HG03565 (cell line): ENCODE measurements around the gene AFF1.
"Not testable (repeated sequence)": the region's sequence is repeated elsewhere in the genome, so short reads cannot be mapped to it uniquely, and the experiment has no call there.

Experiments used
- ATAC-seq: cut with Tn5 transposase; IDR thresholded peaks from one replicate; pipeline ENCODE4 v1.9.1; 2021; ENCODE audit warnings: mild to moderate bottlenecking, moderate library complexity; ENCODE audit not compliant: unreplicated experiment

Gene AFF1

GRCh38 chr4:87128006-87128705 is 193.3 kb downstream of the AFF1 start:
- no peak for ATAC-seq

GRCh38 chr4:87129681-87130080 is 194.9 kb downstream of the AFF1 start:
- no peak for ATAC-seq

DNA sequence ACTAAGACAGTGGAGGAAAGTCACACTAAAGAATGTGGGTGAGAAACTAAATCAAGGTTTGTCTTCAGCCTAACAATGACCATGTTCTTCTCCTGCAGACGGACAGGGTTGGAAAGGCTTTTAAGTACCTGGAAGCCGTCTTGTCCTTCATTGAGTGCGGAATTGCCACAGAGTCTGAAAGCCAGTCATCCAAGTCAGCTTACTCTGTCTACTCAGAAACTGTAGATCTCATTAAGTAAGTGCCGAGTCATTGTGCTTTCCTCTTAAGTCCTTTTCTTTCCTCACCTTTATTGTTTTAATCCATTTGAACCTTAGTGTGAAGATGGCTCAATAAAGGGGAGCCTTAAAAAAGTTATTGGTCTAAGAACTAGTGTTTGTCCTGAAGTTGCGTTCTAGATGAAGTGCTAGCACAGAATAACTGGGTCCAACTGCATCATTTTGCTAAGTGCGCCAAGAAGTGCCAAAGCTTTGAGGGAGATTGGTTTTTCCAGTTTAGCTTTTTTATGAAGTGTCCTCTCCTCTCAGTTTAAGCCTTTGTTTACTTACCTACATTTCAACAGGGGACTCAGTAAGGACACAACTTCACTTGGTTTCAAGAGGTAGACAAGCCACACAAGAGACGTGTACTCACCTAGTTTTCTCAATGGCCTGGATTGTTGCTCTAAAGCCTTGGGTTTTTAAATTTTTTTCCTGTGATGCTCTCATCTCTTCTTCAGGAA is 196.3 kb downstream of the AFF1 start:
- no peak for ATAC-seq

DNA sequence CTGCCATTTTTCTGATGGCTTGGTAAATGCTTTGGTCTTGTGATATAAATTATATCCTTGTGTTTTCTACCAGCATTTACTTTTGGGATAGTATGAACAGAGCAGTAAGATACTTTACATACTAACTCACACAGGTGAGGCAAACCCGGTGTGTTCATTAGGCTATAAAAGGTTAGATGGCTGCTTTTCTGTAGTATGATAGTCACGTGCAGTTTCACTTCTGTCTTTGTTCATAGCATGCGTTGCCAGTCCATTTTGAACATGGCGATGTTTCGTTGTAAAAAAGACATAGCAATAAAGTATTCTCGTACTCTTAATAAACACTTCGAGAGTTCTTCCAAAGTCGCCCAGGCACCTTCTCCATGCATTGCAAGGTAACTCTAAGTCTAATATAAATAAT is 197.2 kb downstream of the AFF1 start:
- no peak for ATAC-seq

DNA sequence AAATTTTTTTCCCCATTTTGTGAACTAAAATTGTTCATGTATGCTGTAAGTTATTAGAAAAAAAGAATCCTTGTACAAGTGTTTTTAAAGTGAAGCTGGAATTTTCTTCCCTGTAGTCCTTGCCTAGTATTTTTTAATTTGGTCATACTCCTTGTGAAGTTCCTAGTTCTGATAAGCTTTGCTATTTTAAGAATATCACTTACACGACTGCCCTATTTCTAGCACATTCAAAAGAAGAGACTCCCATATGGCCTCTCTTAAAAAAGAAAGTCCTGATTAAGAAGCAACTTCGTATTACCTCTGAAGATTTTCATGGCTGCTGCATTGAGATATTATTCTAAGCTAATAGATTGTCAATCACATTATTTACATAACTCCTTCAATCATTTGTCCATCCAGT is 198.4 kb downstream of the AFF1 start:
- ATAC-seq = no peak

GRCh38 chr4:87134122-87134521 is 199.3 kb downstream of the AFF1 start:
- ATAC-seq = no peak

DNA sequence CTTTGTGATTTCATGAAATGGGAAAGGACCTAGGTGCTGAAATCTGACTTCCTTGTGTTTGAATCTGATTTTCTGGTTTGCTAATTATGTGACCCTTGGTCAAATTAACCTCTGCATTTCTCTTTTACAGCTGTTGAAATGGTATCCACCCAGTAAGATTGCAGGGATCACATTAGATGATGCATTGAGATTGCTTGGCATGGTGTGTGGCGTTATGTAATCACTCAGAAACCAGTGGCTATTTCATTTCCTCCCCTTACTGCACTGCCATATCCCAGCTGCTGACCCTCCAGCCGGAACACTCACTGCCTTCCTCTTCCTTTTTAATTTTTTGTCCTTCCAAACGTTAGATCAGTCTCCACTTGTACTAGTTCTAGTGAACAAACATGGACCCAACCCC is 206.6 kb downstream of the AFF1 start:
- ATAC-seq = no peak

GRCh38 chr4:87144356-87144755 is 209.5 kb downstream of the AFF1 start:
- no peak for ATAC-seq

DNA sequence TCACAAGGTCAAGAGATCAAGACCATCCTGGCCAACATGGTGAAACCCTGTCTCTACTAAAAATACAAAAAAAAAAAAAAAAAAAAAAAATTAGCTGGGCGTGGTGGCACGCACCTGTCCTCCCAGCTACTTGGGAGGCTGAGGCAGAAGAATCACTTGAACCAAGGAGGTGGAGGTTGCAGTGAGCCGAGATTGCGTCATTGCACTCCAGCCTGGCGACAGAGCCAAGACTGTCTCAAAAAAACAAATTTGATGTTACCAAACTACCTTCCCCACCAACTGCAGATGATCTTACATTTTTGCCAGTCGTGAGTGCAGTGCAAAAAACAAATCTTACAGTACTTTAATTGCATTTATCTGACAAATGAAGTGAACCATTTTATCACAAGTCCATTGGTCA is 211.1 kb downstream of the AFF1 start:
- not testable (repeated sequence) for ATAC-seq

DNA sequence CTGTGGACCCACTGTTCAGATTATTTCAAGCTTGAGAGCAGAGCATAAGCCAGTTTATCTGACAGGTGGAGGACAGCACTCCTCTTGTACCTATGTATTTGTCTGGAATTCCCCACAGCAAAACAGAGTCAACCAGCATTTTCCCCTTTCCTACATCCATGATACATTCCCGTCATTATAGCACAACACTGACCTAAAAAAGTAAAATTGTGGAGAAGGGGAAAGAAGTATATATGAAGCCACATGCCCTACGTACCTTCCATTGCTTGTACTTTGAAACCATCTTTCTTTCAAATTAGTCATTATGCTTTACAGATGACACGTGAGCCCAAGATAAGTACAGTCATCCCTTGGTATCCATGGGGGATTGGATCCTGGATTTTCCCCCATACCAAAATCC is 212.3 kb downstream of the AFF1 start:
- no peak for ATAC-seq

DNA sequence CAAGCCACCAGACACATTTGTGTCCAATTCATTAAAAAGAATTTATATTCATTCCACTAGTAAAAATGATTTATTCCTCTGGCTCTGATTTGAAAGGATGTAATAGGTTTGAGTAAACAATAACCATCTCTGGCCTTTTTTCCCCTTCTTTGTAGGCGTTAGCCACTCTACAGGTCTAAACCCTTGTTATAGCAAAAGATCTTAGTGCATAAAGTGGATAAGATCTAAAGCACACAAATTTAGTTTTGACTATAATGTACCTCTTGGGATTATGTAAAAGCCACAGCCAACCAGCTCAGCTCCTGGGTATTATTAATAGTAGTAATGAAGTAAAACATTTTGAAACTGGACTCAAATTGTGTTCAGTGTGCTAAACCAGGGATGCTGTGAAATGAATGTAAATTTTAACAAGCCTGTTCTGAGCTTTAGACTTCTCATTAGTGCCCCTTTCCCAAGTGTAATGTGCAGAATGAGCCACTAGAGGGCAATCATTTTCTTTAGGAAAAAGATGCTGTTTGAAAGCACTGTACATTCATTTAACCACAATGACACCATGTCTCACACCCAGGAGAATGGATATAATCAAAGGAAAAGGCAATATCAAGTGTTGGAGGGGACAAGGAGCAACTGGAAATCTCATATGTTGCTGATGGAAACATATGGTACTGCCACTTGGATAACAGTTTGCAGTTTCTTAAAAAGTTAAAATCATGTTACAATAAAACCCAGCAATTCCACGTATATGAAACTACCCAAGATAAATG is 215.9 kb downstream of the AFF1 start:
- ATAC-seq = peak; percentile 62

GRCh38 chr4:87151730-87152129 is 216.9 kb downstream of the AFF1 start:
- no peak for ATAC-seq

DNA sequence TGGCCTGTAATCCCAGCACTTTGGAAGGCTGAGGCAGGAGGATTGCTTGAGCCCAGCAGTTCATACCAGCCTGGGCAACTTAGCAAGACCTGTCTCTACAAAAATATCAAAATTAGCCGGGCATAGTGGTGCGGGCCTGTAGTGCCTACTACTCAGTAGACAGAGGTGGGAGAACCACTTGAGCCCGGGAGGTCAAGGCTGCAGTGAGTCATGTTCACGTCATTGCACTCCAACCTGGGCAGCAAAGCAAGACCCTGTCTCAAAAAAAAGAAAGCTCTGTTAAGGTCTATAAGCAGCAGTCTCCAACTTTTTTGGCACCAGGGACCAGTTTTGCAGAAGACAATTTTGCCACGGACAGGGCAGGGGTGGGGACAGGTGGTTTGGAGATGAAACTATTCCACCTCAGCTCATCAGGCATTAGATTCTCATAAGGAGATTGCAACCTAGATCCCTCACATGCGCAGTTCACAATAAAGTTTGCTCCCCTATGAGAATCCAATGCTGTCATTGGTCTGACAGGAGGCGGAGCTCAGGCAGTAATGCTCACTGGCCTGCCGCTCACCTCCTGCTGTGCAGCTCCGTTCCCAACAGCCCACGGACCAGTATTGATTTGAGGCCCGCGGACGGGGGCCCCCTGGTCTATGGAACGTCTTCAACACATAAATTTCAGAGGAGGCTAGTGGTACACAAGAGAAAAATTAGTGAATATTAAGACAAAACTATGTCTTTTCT is 217.7 kb downstream of the AFF1 start:
- no peak for ATAC-seq

DNA sequence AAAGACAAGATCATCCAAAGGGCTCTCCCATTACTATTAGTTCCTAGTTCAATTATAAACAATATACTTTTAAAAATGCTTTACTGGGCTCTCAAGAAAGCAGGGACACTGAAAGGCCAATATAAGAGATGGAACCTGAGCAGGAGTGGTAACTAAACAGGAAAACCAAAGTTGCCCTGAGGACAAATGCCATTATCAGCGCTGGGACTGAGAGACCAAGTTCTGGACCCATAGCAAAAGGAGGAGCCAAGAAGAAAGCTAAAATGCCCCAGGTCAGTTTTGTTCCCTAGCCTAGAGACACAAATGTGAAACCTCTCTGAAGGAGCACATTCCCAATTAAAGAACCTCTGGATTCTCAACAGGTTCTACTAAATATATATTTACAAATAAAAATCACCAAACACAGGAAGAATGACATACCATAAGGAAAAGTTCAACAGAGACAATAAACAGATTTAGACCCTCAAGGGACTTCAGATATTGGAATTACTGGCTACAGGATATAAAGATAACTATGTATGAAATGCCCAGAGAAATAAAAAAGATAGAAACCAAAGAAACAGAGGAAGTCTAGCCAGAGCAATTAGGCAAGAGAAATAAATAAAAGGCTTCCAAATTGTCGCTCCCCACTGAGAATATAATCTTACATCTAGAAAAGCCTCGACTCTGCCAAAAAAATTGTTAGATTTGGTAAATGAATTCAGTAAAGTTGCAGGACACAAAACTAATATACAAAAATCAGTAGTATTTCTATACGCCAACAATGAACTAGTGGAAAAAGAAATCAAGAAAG is 218.5 kb downstream of the AFF1 start:
- ATAC-seq = no peak

GRCh38 chr4:87165892-87166291 is 231.1 kb downstream of the AFF1 start:
- no peak for ATAC-seq

GRCh38 chr4:87166296-87166854 is 231.6 kb downstream of the AFF1 start:
- ATAC-seq = no peak

GRCh38 chr4:87171944-87172343 is 237.1 kb downstream of the AFF1 start:
- ATAC-seq = no peak

- ATAC-seq = no peak
These were observed 239.9 kb downstream of the AFF1 start for GRCh38 chr4:87174672-87175071.

DNA sequence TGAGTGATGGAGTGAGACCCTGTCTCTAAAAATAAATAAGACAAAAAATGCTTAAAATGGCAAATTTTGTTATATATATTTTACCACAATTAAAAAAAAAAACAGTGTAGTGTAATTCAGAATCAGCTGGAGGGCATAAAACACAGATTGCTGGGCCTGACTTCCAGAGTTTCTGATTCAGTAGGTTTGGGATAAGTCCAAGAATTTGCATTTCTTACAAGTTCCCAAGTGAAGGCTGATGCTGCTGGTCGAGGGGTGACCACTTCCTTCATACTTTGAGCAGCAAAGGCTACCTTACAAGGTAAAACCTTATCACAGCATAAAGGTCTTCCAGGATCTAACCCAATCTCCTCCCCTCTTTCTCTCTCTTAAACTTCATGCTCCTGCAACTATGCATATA is 244.9 kb downstream of the AFF1 start:
- no peak for ATAC-seq

DNA sequence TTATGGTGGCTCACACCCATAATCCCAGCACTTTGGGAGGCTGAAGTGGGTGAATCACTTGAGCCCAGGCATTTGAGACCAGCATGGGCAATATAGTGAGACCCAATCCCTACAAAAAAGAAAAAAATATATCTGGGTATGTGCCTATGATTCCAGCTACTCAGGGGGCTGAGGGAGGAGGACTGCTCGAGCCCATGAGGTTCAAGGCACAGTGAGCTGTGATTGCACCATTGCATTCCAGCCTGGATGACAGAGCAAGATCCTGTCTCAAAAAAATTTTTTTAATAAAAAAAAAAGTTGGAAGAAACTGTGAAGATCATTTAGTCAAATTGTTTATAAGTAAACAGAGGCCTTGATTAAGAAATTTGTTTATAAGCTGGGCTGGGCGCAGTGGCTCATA is 246.0 kb downstream of the AFF1 start:
- ATAC-seq = no peak
